Gastrocnemius medialis (tissue), 4 donors: ENCODE measurements around the gene TNS3.

Experiments used
- POLR2A ChIP-seq, 2 donors: fragments of 450-650 bp; IDR thresholded peaks; one replicate each; pipeline ENCODE4 v1.6.1; 2017; ENCODE audit warnings: antibody characterized with exemption in 2 of 2, mild to moderate bottlenecking in 2 of 2, moderate library complexity in 2 of 2
- TF ChIP-seq, protein P1 (sequence below), 5 experiments: fragments of 450-650 bp in 3 of 5; fragments of 200-600 bp in 2 of 5; sonication (generic) in 2 of 5; IDR thresholded peaks in 4 of 5; conservative IDR thresholded peaks in 1 of 5; 1 replicate in 4 of 5; 2 replicates in 1 of 5; pipeline ENCODE4 v1.5.1; 2016 to 2019; ENCODE audit warnings: antibody characterized with exemption in 5 of 5, mild to moderate bottlenecking in 3 of 5, moderate library complexity in 3 of 5

DNA sequence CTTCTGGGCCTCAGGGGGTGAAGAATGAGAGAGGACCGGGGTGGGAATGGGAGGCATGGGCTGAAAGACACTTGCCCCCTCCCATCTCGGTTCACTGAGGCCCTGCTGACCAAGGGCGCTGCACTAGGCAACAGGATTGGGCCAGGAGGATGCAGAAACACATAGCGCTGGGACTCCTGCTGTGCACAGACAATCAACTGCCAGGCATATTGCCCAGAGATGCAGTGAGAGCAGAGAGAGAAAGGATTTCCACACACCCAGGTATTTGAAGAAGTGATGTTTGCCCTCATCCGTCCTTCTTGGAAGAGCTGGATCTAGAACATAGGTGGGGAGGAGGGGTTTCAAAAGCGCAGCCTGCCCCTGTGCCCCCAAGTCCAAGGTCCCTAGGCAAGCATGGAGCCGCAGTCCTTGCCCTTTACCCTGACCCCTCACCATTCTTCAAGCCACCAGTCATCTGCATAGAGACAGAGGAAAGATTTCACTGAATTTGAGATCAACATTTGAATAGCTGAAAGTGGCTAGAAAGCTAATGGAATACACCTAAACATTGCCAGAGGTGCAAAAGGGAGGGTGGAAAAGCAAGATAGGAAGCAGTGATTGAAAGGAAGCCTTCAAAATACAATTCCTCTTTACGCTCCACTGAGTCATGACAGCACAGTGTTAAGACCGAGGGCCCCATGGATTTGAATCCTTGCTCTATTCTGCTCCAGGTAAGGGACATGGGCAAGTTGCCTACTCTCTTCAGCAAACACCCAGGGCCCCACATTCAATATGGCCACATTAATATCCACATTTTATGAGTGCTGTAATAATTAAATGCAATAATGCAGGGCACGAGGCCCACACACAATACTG is 44.2 kb upstream of the TNS3 start:
- TF ChIP-seq, protein P1, sequence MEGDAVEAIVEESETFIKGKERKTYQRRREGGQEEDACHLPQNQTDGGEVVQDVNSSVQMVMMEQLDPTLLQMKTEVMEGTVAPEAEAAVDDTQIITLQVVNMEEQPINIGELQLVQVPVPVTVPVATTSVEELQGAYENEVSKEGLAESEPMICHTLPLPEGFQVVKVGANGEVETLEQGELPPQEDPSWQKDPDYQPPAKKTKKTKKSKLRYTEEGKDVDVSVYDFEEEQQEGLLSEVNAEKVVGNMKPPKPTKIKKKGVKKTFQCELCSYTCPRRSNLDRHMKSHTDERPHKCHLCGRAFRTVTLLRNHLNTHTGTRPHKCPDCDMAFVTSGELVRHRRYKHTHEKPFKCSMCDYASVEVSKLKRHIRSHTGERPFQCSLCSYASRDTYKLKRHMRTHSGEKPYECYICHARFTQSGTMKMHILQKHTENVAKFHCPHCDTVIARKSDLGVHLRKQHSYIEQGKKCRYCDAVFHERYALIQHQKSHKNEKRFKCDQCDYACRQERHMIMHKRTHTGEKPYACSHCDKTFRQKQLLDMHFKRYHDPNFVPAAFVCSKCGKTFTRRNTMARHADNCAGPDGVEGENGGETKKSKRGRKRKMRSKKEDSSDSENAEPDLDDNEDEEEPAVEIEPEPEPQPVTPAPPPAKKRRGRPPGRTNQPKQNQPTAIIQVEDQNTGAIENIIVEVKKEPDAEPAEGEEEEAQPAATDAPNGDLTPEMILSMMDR (IDR thresholded peaks at IDR 0.05 in 4 of 5, conservative IDR thresholded peaks at IDR 0.05 in 1 of 5), result no peak
- TF ChIP-seq POLR2A (IDR thresholded peaks at IDR 0.05), result no peak
